ENCODE data around the gene SYT6.
A peak's percentile ranks its signal among the peaks of the same experiment; 100 is the strongest.

The SYT6 gene

GRCh38 chr1:114081437-114082303, 72.0 kb downstream of the SYT6 start:
- no peak overlapping the region for H4K8ac ChIP-seq (ENCODE audit: low read depth, low read length)
- no peak overlapping the region for H2BK15ac ChIP-seq (replicated peaks; ENCODE audit: low read depth)
- no peak overlapping the region for H3K4me2 ChIP-seq (ENCODE audit: low read length)
- H3K36me3 ChIP-seq (ENCODE audit: control insufficient read depth, insufficient read depth, low read length): no peaks in the 10 kb centered on the region
- H3K27ac ChIP-seq (ENCODE audit: low read depth, low read length): no peak overlapping the region
- H2AK5ac ChIP-seq (ENCODE audit: low read length): no peak overlapping the region
- no peak overlapping the region for H3K18ac ChIP-seq (ENCODE audit: low read length)
- H2BK5ac ChIP-seq (ENCODE audit: low read length): no peak overlapping the region
- no peak overlapping the region for H3K4me3 ChIP-seq (ENCODE audit: low read length)
- WGBS (ENCODE audit: extremely low coverage, insufficient coverage, low lambda C conversion rate): no CpG with 5 or more reads among the region's 17 CpGs
- H3K23ac ChIP-seq (ENCODE audit: low read length): no peak overlapping the region
- peak overlapping the region; percentile 22 for H3K56ac ChIP-seq (ENCODE audit: low read length)
- H3K9ac ChIP-seq (ENCODE audit: low read length): no peak overlapping the region
- H3K4ac ChIP-seq (ENCODE audit: low read depth, low read length): no peak overlapping the region
- no peak overlapping the region for H4K5ac ChIP-seq (ENCODE audit: low read length)
- DNase-seq: no peak
- peaks cover 11% of the 10 kb centered on the region for H3K4me1 ChIP-seq (ENCODE audit: control insufficient read depth, low read depth, low read length)
- no peaks in the 10 kb centered on the region for H3K79me1 ChIP-seq (ENCODE audit: low read length)
- peaks cover 2% of the 10 kb centered on the region for H3K27me3 ChIP-seq (ENCODE audit: insufficient read depth, low read length, poor library complexity)
- no peak overlapping the region for H2BK120ac ChIP-seq (ENCODE audit: low read depth, low read length)
- H3K79me2 ChIP-seq (ENCODE audit: control insufficient read depth, insufficient read depth, low read length): no peaks in the 10 kb centered on the region

- no CpG with 5 or more reads among the region's 13 CpGs for WGBS (ENCODE audit: extremely low coverage, insufficient coverage, low lambda C conversion rate)
- peak; percentile 81 for DNase-seq
- Histone ChIP-seq H3K56ac (ENCODE audit: low read length) (no peak overlapping the region), H3K23ac (ENCODE audit: low read length) (no peak overlapping the region), H3K18ac (ENCODE audit: low read length) (no peak overlapping the region), H3K4me3 (ENCODE audit: low read length) (no peak overlapping the region), H3K9ac (ENCODE audit: low read length) (no peak overlapping the region), H3K79me1 (ENCODE audit: low read length) (no peaks in the 10 kb centered on the region), H4K5ac (ENCODE audit: low read length) (no peak overlapping the region), H2BK15ac (replicated peaks; ENCODE audit: low read depth) (no peak overlapping the region), H3K4me1 (ENCODE audit: control insufficient read depth, low read depth, low read length) (peaks cover 14% of the 10 kb centered on the region), H3K79me2 (ENCODE audit: control insufficient read depth, insufficient read depth, low read length) (no peaks in the 10 kb centered on the region), H3K4ac (ENCODE audit: low read depth, low read length) (no peak overlapping the region), H2BK120ac (ENCODE audit: low read depth, low read length) (no peak overlapping the region), H3K27ac (ENCODE audit: low read depth, low read length) (no peak overlapping the region), H2BK5ac (ENCODE audit: low read length) (no peak overlapping the region), H3K27me3 (ENCODE audit: insufficient read depth, low read length, poor library complexity) (peaks cover 2% of the 10 kb centered on the region), H4K8ac (ENCODE audit: low read depth, low read length) (no peak overlapping the region), H3K36me3 (ENCODE audit: control insufficient read depth, insufficient read depth, low read length) (no peaks in the 10 kb centered on the region), H2AK5ac (ENCODE audit: low read length) (no peak overlapping the region), H3K4me2 (ENCODE audit: low read length) (no peak overlapping the region)
Measured at GRCh38 chr1:114080511-114081436, 72.9 kb downstream of the SYT6 start.

- Histone ChIP-seq H2BK120ac (ENCODE audit: low read depth, low read length) (no peak overlapping the region), H4K8ac (ENCODE audit: low read depth, low read length) (no peak overlapping the region), H3K4me1 (ENCODE audit: control insufficient read depth, low read depth, low read length) (peaks cover 18% of the 10 kb centered on the region), H3K4ac (ENCODE audit: low read depth, low read length) (no peak overlapping the region), H3K27me3 (ENCODE audit: insufficient read depth, low read length, poor library complexity) (peaks cover 2% of the 10 kb centered on the region), H3K4me2 (ENCODE audit: low read length) (no peak overlapping the region), H3K36me3 (ENCODE audit: control insufficient read depth, insufficient read depth, low read length) (no peaks in the 10 kb centered on the region), H3K9ac (ENCODE audit: low read length) (no peak overlapping the region), H3K27ac (ENCODE audit: low read depth, low read length) (no peak overlapping the region), H3K56ac (ENCODE audit: low read length) (no peak overlapping the region), H2BK15ac (replicated peaks; ENCODE audit: low read depth) (no peak overlapping the region), H4K5ac (ENCODE audit: low read length) (no peak overlapping the region), H3K23ac (ENCODE audit: low read length) (no peak overlapping the region), H3K79me2 (ENCODE audit: control insufficient read depth, insufficient read depth, low read length) (no peaks in the 10 kb centered on the region), H2BK5ac (ENCODE audit: low read length) (no peak overlapping the region), H2AK5ac (ENCODE audit: low read length) (no peak overlapping the region), H3K18ac (ENCODE audit: low read length) (no peak overlapping the region), H3K4me3 (ENCODE audit: low read length) (no peak overlapping the region), H3K79me1 (ENCODE audit: low read length) (no peaks in the 10 kb centered on the region)
- no peak for DNase-seq
- WGBS (ENCODE audit: extremely low coverage, insufficient coverage, low lambda C conversion rate): no CpG with 5 or more reads among the region's 5 CpGs
Measured at GRCh38 chr1:114079596-114080190, 74.0 kb downstream of the SYT6 start.

- no peak overlapping the region for H3K56ac ChIP-seq (ENCODE audit: low read length)
- no peak overlapping the region for H4K5ac ChIP-seq (ENCODE audit: low read length)
- H3K79me1 ChIP-seq (ENCODE audit: low read length): no peaks in the 10 kb centered on the region
- WGBS (ENCODE audit: extremely low coverage, insufficient coverage, low lambda C conversion rate): no CpG with 5 or more reads among the region's 4 CpGs
- no peak overlapping the region for H3K23ac ChIP-seq (ENCODE audit: low read length)
- H3K4me3 ChIP-seq (ENCODE audit: low read length): no peak overlapping the region
- no peak overlapping the region for H2AK5ac ChIP-seq (ENCODE audit: low read length)
- no peak overlapping the region for H3K27ac ChIP-seq (ENCODE audit: low read depth, low read length)
- peaks cover 2% of the 10 kb centered on the region for H3K27me3 ChIP-seq (ENCODE audit: insufficient read depth, low read length, poor library complexity)
- no peaks in the 10 kb centered on the region for H3K36me3 ChIP-seq (ENCODE audit: control insufficient read depth, insufficient read depth, low read length)
- H3K79me2 ChIP-seq (ENCODE audit: control insufficient read depth, insufficient read depth, low read length): no peaks in the 10 kb centered on the region
- no peak overlapping the region for H2BK120ac ChIP-seq (ENCODE audit: low read depth, low read length)
- peaks cover 18% of the 10 kb centered on the region for H3K4me1 ChIP-seq (ENCODE audit: control insufficient read depth, low read depth, low read length)
- no peak overlapping the region for H3K18ac ChIP-seq (ENCODE audit: low read length)
- no peak overlapping the region for H3K9ac ChIP-seq (ENCODE audit: low read length)
- H2BK5ac ChIP-seq (ENCODE audit: low read length): no peak overlapping the region
- no peak overlapping the region for H3K4me2 ChIP-seq (ENCODE audit: low read length)
- DNase-seq: no peak
- no peak overlapping the region for H2BK15ac ChIP-seq (replicated peaks; ENCODE audit: low read depth)
- no peak overlapping the region for H4K8ac ChIP-seq (ENCODE audit: low read depth, low read length)
- no peak overlapping the region for H3K4ac ChIP-seq (ENCODE audit: low read depth, low read length)
Measured at GRCh38 chr1:114078116-114078515, 75.6 kb downstream of the SYT6 start.

- no peak overlapping the region for H3K4me3 ChIP-seq (ENCODE audit: low read length)
- no peak overlapping the region for H2BK5ac ChIP-seq (ENCODE audit: low read length)
- H2BK120ac ChIP-seq (ENCODE audit: low read depth, low read length): no peak overlapping the region
- H4K8ac ChIP-seq (ENCODE audit: low read depth, low read length): no peak overlapping the region
- no peak overlapping the region for H4K5ac ChIP-seq (ENCODE audit: low read length)
- no peak overlapping the region for H2BK15ac ChIP-seq (replicated peaks; ENCODE audit: low read depth)
- H3K23ac ChIP-seq (ENCODE audit: low read length): no peak overlapping the region
- no peak overlapping the region for H3K9ac ChIP-seq (ENCODE audit: low read length)
- H3K36me3 ChIP-seq (ENCODE audit: control insufficient read depth, insufficient read depth, low read length): no peaks in the 10 kb centered on the region
- no CpG with 5 or more reads among the region's 3 CpGs for WGBS (ENCODE audit: extremely low coverage, insufficient coverage, low lambda C conversion rate)
- H3K79me1 ChIP-seq (ENCODE audit: low read length): no peaks in the 10 kb centered on the region
- no peak overlapping the region for H3K27ac ChIP-seq (ENCODE audit: low read depth, low read length)
- H2AK5ac ChIP-seq (ENCODE audit: low read length): no peak overlapping the region
- H3K56ac ChIP-seq (ENCODE audit: low read length): no peak overlapping the region
- H3K27me3 ChIP-seq (ENCODE audit: insufficient read depth, low read length, poor library complexity): peaks cover 2% of the 10 kb centered on the region
- no peak overlapping the region for H3K4ac ChIP-seq (ENCODE audit: low read depth, low read length)
- H3K18ac ChIP-seq (ENCODE audit: low read length): no peak overlapping the region
- H3K4me1 ChIP-seq (ENCODE audit: control insufficient read depth, low read depth, low read length): peaks cover 13% of the 10 kb centered on the region
- H3K4me2 ChIP-seq (ENCODE audit: low read length): no peak overlapping the region
- H3K79me2 ChIP-seq (ENCODE audit: control insufficient read depth, insufficient read depth, low read length): no peaks in the 10 kb centered on the region
- DNase-seq: no peak
Measured at GRCh38 chr1:114077188-114077587, 76.5 kb downstream of the SYT6 start.

All from mesendoderm (in vitro differentiated cells).